Common myeloid progenitor, CD34-positive (primary cell): ENCODE results near the gene POMP.
"Not testable (repeated sequence)": the region's sequence is repeated elsewhere in the genome, so short reads cannot be mapped to it uniquely, and the experiment has no call there.

Source experiments
- CTCF ChIA-PET: fragments of 350-600 bp; sonication (Branson Sonifier 250); formaldehyde crosslinking; loops from one replicate; lab custom pipeline; 2021; ENCODE audit warnings: antibody characterized with exemption; lab: Charles Lee
- POLR2A ChIA-PET: fragments of 350-600 bp; sonication (Branson Sonifier 250); formaldehyde crosslinking; loops from one replicate; lab custom pipeline; 2021; ENCODE audit warnings: antibody characterized with exemption; lab: Charles Lee
- DNase-seq, 3 donors: peaks; one replicate each; pipeline versions ENCODE4 v3.0.0 to v3.0.0-alpha.2; 2013
- H3K27ac ChIP-seq, 2 experiments: 1 replicate in 1 of 2; 2 replicates in 1 of 2; pipeline ENCODE4 v1.7.0; 2013; ENCODE audit warnings: inconsistent platforms in 2 of 2, low read length in 2 of 2, mild to moderate bottlenecking in 2 of 2, low read depth in 1 of 2, moderate library complexity in 1 of 2; ENCODE audit not compliant: severe bottlenecking in 2 of 2, insufficient read depth in 1 of 2, poor library complexity in 1 of 2
- H3K27me3 ChIP-seq, 5 experiments: replicated peaks in 2 of 5; 1 replicate in 3 of 5; 2 replicates in 2 of 5; pipeline versions ENCODE4 v1.6.1 to v1.7.0; 2013; ENCODE audit warnings: low read length in 4 of 5, mild to moderate bottlenecking in 2 of 5, moderate library complexity in 2 of 5, inconsistent platforms in 1 of 5; ENCODE audit not compliant: insufficient read depth in 5 of 5, control insufficient read depth in 4 of 5
- H3K36me3 ChIP-seq, 4 experiments: 1 replicate in 2 of 4; 2 replicates in 2 of 4; pipeline versions ENCODE4 v1.6.1 to v1.7.0; 2013; ENCODE audit warnings: low read length in 3 of 4, control low read depth in 1 of 4, mild to moderate bottlenecking in 1 of 4; ENCODE audit not compliant: control insufficient read depth in 4 of 4, insufficient read depth in 4 of 4
- H3K4me1 ChIP-seq, 4 experiments: 1 replicate in 3 of 4; 2 replicates in 1 of 4; pipeline versions ENCODE4 v1.6.1 to v1.7.1; 2013; ENCODE audit warnings: low read length in 3 of 4, mild to moderate bottlenecking in 3 of 4, control low read depth in 1 of 4, inconsistent platforms in 1 of 4, moderate library complexity in 1 of 4; ENCODE audit not compliant: control insufficient read depth in 4 of 4, insufficient read depth in 4 of 4; ENCODE audit errors: control extremely low read depth in 1 of 4
- H3K4me3 ChIP-seq, 7 experiments: 1 replicate in 4 of 7; 2 replicates in 3 of 7; pipeline versions ENCODE4 v1.5.1 to v1.7.0; 2013; ENCODE audit warnings: mild to moderate bottlenecking in 7 of 7, low read length in 6 of 7, moderate library complexity in 6 of 7, inconsistent platforms in 2 of 7, low read depth in 2 of 7, control low read depth in 1 of 7; ENCODE audit not compliant: insufficient read depth in 4 of 7, control insufficient read depth in 1 of 7; ENCODE audit errors: extremely low read depth in 1 of 7
- H3K9me3 ChIP-seq, 5 experiments: 1 replicate in 4 of 5; 2 replicates in 1 of 5; pipeline versions ENCODE4 v1.6.1 to v1.7.1; 2013; ENCODE audit warnings: low read length in 4 of 5, mild to moderate bottlenecking in 2 of 5, inconsistent platforms in 1 of 5, low read depth in 1 of 5, moderate library complexity in 1 of 5; ENCODE audit not compliant: control insufficient read depth in 4 of 5, insufficient read depth in 2 of 5; ENCODE audit errors: control extremely low read depth in 1 of 5
- WGBS: methylation state at CpG from one replicate; pipeline ENCODE4 v1.1.5; 2013; ENCODE audit not compliant: insufficient coverage; 5-methylcytosine and 5-hydroxymethylcytosine counted together

The POMP gene

DNA sequence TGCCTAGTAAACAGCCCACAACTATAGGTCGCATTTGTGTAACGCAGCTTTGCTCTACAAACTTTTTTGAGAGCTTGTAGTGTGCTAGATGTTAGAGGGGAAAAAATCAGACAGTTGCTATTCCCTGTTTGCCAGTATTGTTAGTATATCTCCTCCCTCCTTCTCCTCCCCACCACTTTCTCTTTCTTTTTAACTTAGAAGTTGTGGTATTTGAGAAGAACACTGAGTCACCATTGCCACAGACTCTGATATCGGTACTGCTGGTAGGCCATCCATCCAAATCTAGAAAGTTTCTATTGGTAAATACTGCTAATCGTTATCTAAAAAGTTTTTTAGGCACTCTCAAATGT is 666 bp downstream of the POMP start:
- DNase-seq = peak; percentile 68 to 89 (median 87)
- no peaks in the 10 kb centered on the region for H3K27me3 ChIP-seq
- ChIA-PET POLR2A (no interaction called here), CTCF (interaction anchor here (0.8 to 1.1 kb wide), 3 partner anchors 11 to 336 kb away, joined by 3 to 4 read pairs (median 3); no protein-coding TSS in a partner anchor)
- peak overlapping the region; percentile 87 to 92 for H3K27ac ChIP-seq
- no peaks in the 10 kb centered on the region for H3K9me3 ChIP-seq
- peaks cover 8 to 27% (median 18%) of the 10 kb centered on the region in 4 experiments for H3K4me1 ChIP-seq
- WGBS = no CpG with 5 or more reads among the region's 4 CpGs
- peak overlapping the region; percentile 81 to 93 (median 90) for H3K4me3 ChIP-seq
- H3K36me3 ChIP-seq = peaks cover 3 to 24% (median 11%) of the 10 kb centered on the region in 4 experiments

DNA sequence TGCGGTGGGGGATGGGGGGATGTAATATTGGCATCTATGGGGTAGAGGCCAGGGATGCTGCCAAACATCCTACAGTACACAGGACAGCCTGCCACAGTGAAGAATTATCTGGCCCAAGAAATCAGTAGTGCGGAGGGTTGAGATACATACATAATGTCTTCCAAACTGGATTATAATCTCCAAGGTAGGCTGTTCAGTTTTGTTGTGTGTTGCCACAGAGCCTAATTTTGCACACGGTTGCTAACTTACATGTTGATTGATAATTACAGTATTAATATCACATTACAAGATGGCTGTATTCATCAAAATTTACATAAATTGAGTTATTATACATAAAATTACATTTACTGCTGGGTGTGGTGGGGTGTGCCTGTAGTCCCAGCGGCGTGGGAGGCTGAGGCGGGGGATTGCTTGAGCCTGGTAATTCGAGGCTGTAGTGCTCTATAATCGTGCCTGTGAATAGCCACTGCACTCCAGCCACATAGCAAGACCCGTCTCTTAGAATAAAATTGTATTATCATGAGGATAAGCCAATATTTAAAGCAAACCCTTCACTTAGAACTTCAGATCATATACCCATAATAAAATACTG is 8.1 kb downstream of the POMP start:
- WGBS = no CpG with 5 or more reads among the region's 9 CpGs

GRCh38 chr13:28671126-28671792 is 12.3 kb downstream of the POMP start:
- ChIA-PET CTCF (interaction anchor here (0.6 to 1.2 kb wide), 4 partner anchors 7 to 131 kb away, joined by 3 to 4 read pairs (median 4); no protein-coding TSS in a partner anchor), POLR2A (interaction anchor here (0.6 kb wide), 2 partner anchors 72 to 1664 kb away, joined by 4 to 5 read pairs; no protein-coding TSS in a partner anchor)
- DNase-seq = peak in 2 of 3 donors; percentile 6 to 10
- H3K4me1 ChIP-seq = peaks cover 2 to 18% (median 10%) of the 10 kb centered on the region in 4 experiments
- H3K27ac ChIP-seq = no peak overlapping the region
- H3K27me3 ChIP-seq = no peaks in the 10 kb centered on the region
- H3K4me3 ChIP-seq = no peak overlapping the region
- H3K9me3 ChIP-seq = no peaks in the 10 kb centered on the region
- peaks cover 35 to 82% (median 63%) of the 10 kb centered on the region in 4 experiments for H3K36me3 ChIP-seq

More for the DNA sequence above, 8.1 kb downstream of the POMP start:
- Histone ChIP-seq H3K4me3 (no peak overlapping the region), H3K27ac (no peak overlapping the region), H3K36me3 (peaks cover 31 to 86% (median 57%) of the 10 kb centered on the region in 4 experiments), H3K27me3 (no peaks in the 10 kb centered on the region), H3K4me1 (peaks cover 2 to 18% (median 9%) of the 10 kb centered on the region in 4 experiments), H3K9me3 (no peaks in the 10 kb centered on the region)
- DNase-seq = no peak
- POLR2A ChIA-PET = no interaction called here
- CTCF ChIA-PET = no interaction called here

GRCh38 chr13:28678809-28679208 is 19.9 kb downstream of the POMP start:
- Histone ChIP-seq H3K27me3 (no peaks in the 10 kb centered on the region), H3K9me3 (no peaks in the 10 kb centered on the region), H3K4me1 (no peaks in the 10 kb centered on the region), H3K4me3 (no peak overlapping the region), H3K36me3 (peaks cover 13 to 46% (median 31%) of the 10 kb centered on the region in 4 experiments), H3K27ac (no peak overlapping the region)
- WGBS = no CpG with 5 or more reads among the region's 1 CpG
- POLR2A ChIA-PET = no interaction called here
- peak; percentile 6 to 27 (median 20) for DNase-seq
- CTCF ChIA-PET = interaction anchor here (0.7 to 1.7 kb wide), 5 partner anchors 18 to 354 kb away, joined by 3 to 8 read pairs (median 6); no protein-coding TSS in a partner anchor

- no peaks in the 10 kb centered on the region for H3K9me3 ChIP-seq
- WGBS = no CpG with 5 or more reads among the region's 1 CpG
- POLR2A ChIA-PET = interaction anchor here (0.6 kb wide), 1 partner anchor 22 kb away, joined by 3 read pairs; no protein-coding TSS in a partner anchor
Measured at GRCh38 chr13:28679628-28680027, 20.7 kb downstream of the POMP start.

GRCh38 chr13:28680541-28680940 is 21.6 kb downstream of the POMP start:
- Histone ChIP-seq H3K36me3 (peaks cover 3 to 30% (median 18%) of the 10 kb centered on the region in 4 experiments), H3K9me3 (no peaks in the 10 kb centered on the region), H3K4me1 (no peaks in the 10 kb centered on the region), H3K4me3 (no peak overlapping the region), H3K27me3 (no peaks in the 10 kb centered on the region), H3K27ac (no peak overlapping the region)
- no CpG with 5 or more reads among the region's 2 CpGs for WGBS
- POLR2A ChIA-PET = no interaction called here
- DNase-seq = no peak
- CTCF ChIA-PET = interaction anchor here (0.9 to 2.6 kb wide), 6 partner anchors 30 to 123 kb away, joined by 3 to 12 read pairs (median 4); no protein-coding TSS in a partner anchor

More at GRCh38 chr13:28679628-28680027, 20.7 kb downstream of the POMP start:
- peak; percentile 22 to 44 (median 38) for DNase-seq
- CTCF ChIA-PET = interaction anchor here (0.9 to 2.6 kb wide), 7 partner anchors 89 to 355 kb away, joined by 3 to 12 read pairs (median 4); no protein-coding TSS in a partner anchor
- Histone ChIP-seq H3K27ac (no peak overlapping the region), H3K4me1 (no peaks in the 10 kb centered on the region), H3K36me3 (peaks cover 6 to 38% (median 23%) of the 10 kb centered on the region in 4 experiments), H3K27me3 (no peaks in the 10 kb centered on the region), H3K4me3 (no peak overlapping the region)

- H3K4me3 ChIP-seq, H3K4me1 ChIP-seq, H3K27me3 ChIP-seq, POLR2A ChIA-PET, DNase-seq, H3K9me3 ChIP-seq, H3K27ac ChIP-seq, CTCF ChIA-PET, H3K36me3 ChIP-seq: not testable (repeated sequence)
- WGBS = 81% methylated on average over 6 of the region's 8 CpGs
Measured at GRCh38 chr13:28683169-28683568, 24.2 kb downstream of the POMP start.
